Activated CD4-positive, alpha-beta memory T cell treated with anti-CD3 and anti-CD28 coated beads for 36 hours (primary cell): Measurements from ENCODE around the gene PCP2. TPM values are rescaled to one million over a fixed set of nuclear protein-coding genes. Genes with fewer than 3 reads are reported as not detected.

Experiments used
- CTCF ChIA-PET: fragments of 350-600 bp; sonication (Branson Sonifier 250); formaldehyde crosslinking; loops from one replicate; lab custom pipeline; 2021; ENCODE audit warnings: antibody characterized with exemption, inconsistent platforms; lab: Charles Lee
- POLR2A ChIA-PET: fragments of 350-600 bp; sonication (Branson Sonifier 250); formaldehyde crosslinking; loops from one replicate; lab custom pipeline; 2021; ENCODE audit warnings: antibody characterized with exemption; lab: Charles Lee
- DNase-seq: peaks from one replicate; pipeline ENCODE4 v3.0.0-alpha.2; 2020
- H3K27ac Mint-ChIP-seq: one replicate; pipeline ENCODE4 v1.8.0; 2021; ENCODE audit warnings: mixed read lengths
- H3K27me3 Mint-ChIP-seq: one replicate; pipeline ENCODE4 v1.8.0; 2021; ENCODE audit warnings: mixed read lengths
- H3K36me3 Mint-ChIP-seq: one replicate; pipeline ENCODE4 v1.8.0; 2021; ENCODE audit warnings: mixed read lengths
- H3K4me1 Mint-ChIP-seq: one replicate; pipeline ENCODE4 v1.8.0; 2021; ENCODE audit warnings: low read depth, mixed read lengths
- H3K4me3 Mint-ChIP-seq: one replicate; pipeline ENCODE4 v1.8.0; 2021; ENCODE audit warnings: mild to moderate bottlenecking, mixed read lengths
- H3K9me3 Mint-ChIP-seq: one replicate; pipeline ENCODE4 v1.8.0; 2021; ENCODE audit warnings: mixed read lengths
- intact Hi-C: fragments of 100-400 bp; cut with micrococcal nuclease; formaldehyde crosslinking; loops from one replicate; pipeline ENCODE4 v1.15.1; 2023
- total RNA-seq, 2 experiments: library from RNA; stranded (reverse); gene quantifications; one replicate each; pipeline ENCODE4 v1.2.3, GENCODE V29; 2021

The PCP2 gene
- total RNA-seq, 2 experiments from 2014 or later, result 0.41 to 0.62 TPM

GRCh38 chr19:7674010-7675005 is 40.8 kb upstream of the PCP2 start:
- no peak overlapping the region for H3K4me3 Mint-ChIP-seq
- intact Hi-C loops, result loop anchor here (10.0 kb wide), 1 partner anchor 290 kb away; no protein-coding TSS in a partner anchor
- ChIA-PET CTCF (interaction anchor here (0.8 to 1.2 kb wide), 2 partner anchors 106 to 125 kb away, joined by 3 to 4 read pairs; no protein-coding TSS in a partner anchor), POLR2A (no interaction called here)
- peaks cover 2% of the 10 kb centered on the region for H3K9me3 Mint-ChIP-seq
- H3K36me3 Mint-ChIP-seq, result no peaks in the 10 kb centered on the region
- H3K27me3 Mint-ChIP-seq, result peaks cover 46% of the 10 kb centered on the region
- peaks cover 41% of the 10 kb centered on the region for H3K4me1 Mint-ChIP-seq
- DNase-seq, result peak; percentile 46
- no peak overlapping the region for H3K27ac Mint-ChIP-seq

DNA sequence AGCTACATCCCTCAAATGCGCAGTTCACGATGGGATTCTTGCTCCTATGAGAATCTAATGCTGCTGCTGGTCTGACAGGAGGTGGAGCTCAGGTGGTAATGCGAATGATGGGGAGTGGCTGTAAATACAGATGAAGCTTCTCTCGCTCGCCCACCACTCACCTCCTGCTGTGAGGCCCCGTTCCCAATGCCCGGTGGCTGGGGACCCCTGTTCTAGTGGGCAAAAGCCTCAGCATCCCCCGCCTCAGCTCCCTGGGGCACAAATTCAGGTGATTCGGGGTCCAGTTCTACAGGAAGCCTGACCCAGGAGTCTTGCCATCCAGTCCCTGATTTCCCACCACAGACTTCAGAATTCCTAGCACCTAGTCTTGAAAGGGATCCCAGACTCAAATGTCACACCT is 39.0 kb upstream of the PCP2 start:
- peaks cover 2% of the 10 kb centered on the region for H3K9me3 Mint-ChIP-seq
- no peak overlapping the region for H3K27ac Mint-ChIP-seq
- intact Hi-C loops, result loop anchor here (10.0 kb wide), 1 partner anchor 288 kb away; no protein-coding TSS in a partner anchor
- POLR2A ChIA-PET, result no interaction called here
- DNase-seq, result no peak
- H3K4me3 Mint-ChIP-seq, result no peak overlapping the region
- peaks cover 30% of the 10 kb centered on the region for H3K4me1 Mint-ChIP-seq
- H3K27me3 Mint-ChIP-seq, result peaks cover 37% of the 10 kb centered on the region
- no peaks in the 10 kb centered on the region for H3K36me3 Mint-ChIP-seq
- CTCF ChIA-PET, result interaction anchor here (0.6 to 1.2 kb wide), 3 partner anchors 8 to 235 kb away, joined by 3 to 10 read pairs (median 3); partner anchors contain the start of gene TRAPPC5

DNA sequence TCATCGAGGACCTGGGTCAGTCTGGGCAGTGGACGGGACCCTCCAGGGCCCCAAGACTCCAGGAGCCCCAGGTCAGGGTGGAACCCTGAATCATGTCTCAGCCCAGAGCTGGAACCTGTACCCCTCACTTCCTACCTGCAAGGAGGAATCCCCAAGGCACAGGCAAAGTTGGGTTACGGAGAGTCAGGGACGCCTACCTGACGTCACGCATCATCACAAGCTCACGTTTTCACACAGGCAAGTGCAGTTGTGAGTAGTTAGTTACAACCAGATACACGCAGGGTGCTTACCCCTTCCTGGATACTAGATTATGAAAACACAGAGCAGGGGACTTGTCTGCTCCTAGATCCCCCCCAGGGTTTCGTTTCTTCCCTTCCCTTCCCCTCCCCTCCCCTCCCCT is 37.3 kb upstream of the PCP2 start:
- H3K36me3 Mint-ChIP-seq, result no peaks in the 10 kb centered on the region
- no peak overlapping the region for H3K27ac Mint-ChIP-seq
- DNase-seq, result no peak
- peaks cover 30% of the 10 kb centered on the region for H3K27me3 Mint-ChIP-seq
- ChIA-PET POLR2A (no interaction called here), CTCF (interaction anchor here (0.6 kb wide), 1 partner anchor 9 kb away, joined by 3 read pairs; no protein-coding TSS in a partner anchor)
- H3K4me3 Mint-ChIP-seq, result no peak overlapping the region
- peaks cover 2% of the 10 kb centered on the region for H3K9me3 Mint-ChIP-seq
- H3K4me1 Mint-ChIP-seq, result peaks cover 17% of the 10 kb centered on the region
- intact Hi-C loops, result loop anchor here (10.0 kb wide), 1 partner anchor 286 kb away; no protein-coding TSS in a partner anchor

DNA sequence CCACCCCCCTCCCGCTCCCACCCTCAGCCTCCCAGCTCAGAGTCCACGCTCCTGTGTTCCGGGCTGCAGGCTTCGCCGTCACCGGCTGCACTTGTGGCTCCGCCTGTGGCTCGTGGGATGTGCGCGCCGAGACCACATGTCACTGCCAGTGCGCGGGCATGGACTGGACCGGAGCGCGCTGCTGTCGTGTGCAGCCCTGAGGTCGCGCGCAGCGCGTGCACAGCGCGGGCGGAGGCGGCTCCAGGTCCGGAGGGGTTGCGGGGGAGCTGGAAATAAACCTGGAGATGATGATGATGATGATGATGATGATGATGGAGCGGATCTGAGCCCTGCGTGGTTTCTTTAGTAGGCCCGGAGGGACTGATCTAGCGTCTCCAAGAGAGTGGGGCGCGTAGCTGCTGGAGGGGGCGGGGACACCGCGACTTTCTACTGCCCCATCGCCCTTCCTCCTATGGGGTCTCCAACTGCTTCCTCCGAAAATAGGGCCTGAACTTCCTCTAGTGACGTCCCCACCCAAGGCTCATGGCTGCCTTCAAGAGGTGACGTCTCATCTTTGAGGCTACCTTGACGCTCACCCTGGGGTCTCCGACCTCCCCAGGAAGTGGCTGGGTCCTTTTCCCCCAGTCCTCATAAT is 36.7 kb upstream of the PCP2 start:
- H3K4me3 Mint-ChIP-seq, result peak overlapping the region; percentile 43
- intact Hi-C loops, result loop anchor here (10.0 kb wide), 1 partner anchor 285 kb away; no protein-coding TSS in a partner anchor
- POLR2A ChIA-PET, result no interaction called here
- H3K36me3 Mint-ChIP-seq, result no peaks in the 10 kb centered on the region
- CTCF ChIA-PET, result interaction anchor here (0.6 to 2.8 kb wide), 3 partner anchors 9 to 140 kb away, joined by 3 to 14 read pairs (median 3); partner anchors contain the start of gene TRAPPC5
- peaks cover 29% of the 10 kb centered on the region for H3K27me3 Mint-ChIP-seq
- DNase-seq, result peak; percentile 46
- peaks cover 16% of the 10 kb centered on the region for H3K4me1 Mint-ChIP-seq
- H3K9me3 Mint-ChIP-seq, result peaks cover 2% of the 10 kb centered on the region
- H3K27ac Mint-ChIP-seq, result no peak overlapping the region

GRCh38 chr19:7669641-7670040 is 36.1 kb upstream of the PCP2 start:
- no peak overlapping the region for H3K4me3 Mint-ChIP-seq
- ChIA-PET POLR2A (no interaction called here), CTCF (interaction anchor here (0.8 to 2.8 kb wide), 4 partner anchors 12 to 139 kb away, joined by 3 to 14 read pairs (median 6); partner anchors contain the start of gene TRAPPC5)
- DNase-seq, result no peak
- H3K27me3 Mint-ChIP-seq, result peaks cover 29% of the 10 kb centered on the region
- no peaks in the 10 kb centered on the region for H3K36me3 Mint-ChIP-seq
- peaks cover 16% of the 10 kb centered on the region for H3K4me1 Mint-ChIP-seq
- intact Hi-C loops, result loop anchor here (10.0 kb wide), 1 partner anchor 285 kb away; no protein-coding TSS in a partner anchor
- H3K9me3 Mint-ChIP-seq, result peaks cover 2% of the 10 kb centered on the region
- H3K27ac Mint-ChIP-seq, result no peak overlapping the region

- ChIA-PET POLR2A (no interaction called here), CTCF (interaction anchor here (0.8 to 2.8 kb wide), 4 partner anchors 12 to 138 kb away, joined by 3 to 14 read pairs (median 6); partner anchors contain the start of gene TRAPPC5)
- Mint-ChIP-seq H3K4me1 (peaks cover 12% of the 10 kb centered on the region), H3K27me3 (peaks cover 22% of the 10 kb centered on the region), H3K27ac (no peak within 1 kb of the TSS), H3K4me3 (no peak within 1 kb of the TSS), H3K9me3 (no peaks in the 10 kb centered on the region), H3K36me3 (no peaks in the 10 kb centered on the region)
- no peak for DNase-seq
- intact Hi-C loops, result no loop called here
Observed at GRCh38 chr19:7668842-7669241, 35.3 kb upstream of the PCP2 start, which contains the start of gene RETN. RETN (plus strand) TSS chr19:7669049; CDS start chr19:7669327, 278 bp downstream.

DNA sequence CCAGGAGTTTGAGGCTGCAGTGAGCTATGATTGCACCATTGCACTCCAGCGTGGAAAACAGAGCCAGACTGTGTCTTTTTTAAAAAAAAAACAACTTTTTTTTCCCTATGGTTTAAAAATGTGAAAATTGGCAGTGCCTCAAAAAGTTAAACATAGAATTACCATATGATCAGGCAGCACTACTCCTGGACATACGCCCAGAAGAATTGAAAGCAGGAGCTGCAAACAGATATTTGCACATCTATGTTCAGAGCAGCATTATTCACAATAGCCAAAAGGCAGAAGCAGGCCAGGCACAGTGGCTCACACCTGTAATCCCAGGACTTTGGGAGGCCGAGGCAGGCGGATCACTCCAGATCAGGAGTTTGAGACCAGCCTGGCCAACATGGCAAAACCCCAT is 31.6 kb upstream of the PCP2 start:
- Mint-ChIP-seq H3K27ac (no peak overlapping the region), H3K4me1 (peaks cover 5% of the 10 kb centered on the region), H3K36me3 (no peaks in the 10 kb centered on the region), H3K9me3 (no peaks in the 10 kb centered on the region), H3K27me3 (peaks cover 10% of the 10 kb centered on the region), H3K4me3 (no peak overlapping the region)
- intact Hi-C loops, result no loop called here
- no peak for DNase-seq
- ChIA-PET POLR2A (no interaction called here), CTCF (interaction anchor here (0.7 to 0.9 kb wide), 2 partner anchors 14 to 52 kb away, joined by 3 to 4 read pairs; no protein-coding TSS in a partner anchor)

- no peaks in the 10 kb centered on the region for H3K4me1 Mint-ChIP-seq
- ChIA-PET POLR2A (no interaction called here), CTCF (interaction anchor here (0.9 kb wide), 1 partner anchor 14 kb away, joined by 3 read pairs; no protein-coding TSS in a partner anchor)
- no peak overlapping the region for H3K27ac Mint-ChIP-seq
- no peak for DNase-seq
- H3K4me3 Mint-ChIP-seq, result no peak overlapping the region
- no peaks in the 10 kb centered on the region for H3K36me3 Mint-ChIP-seq
- intact Hi-C loops, result no loop called here
- H3K27me3 Mint-ChIP-seq, result peaks cover 5% of the 10 kb centered on the region
- no peaks in the 10 kb centered on the region for H3K9me3 Mint-ChIP-seq
Observed at GRCh38 chr19:7663706-7664105, 30.2 kb upstream of the PCP2 start.

DNA sequence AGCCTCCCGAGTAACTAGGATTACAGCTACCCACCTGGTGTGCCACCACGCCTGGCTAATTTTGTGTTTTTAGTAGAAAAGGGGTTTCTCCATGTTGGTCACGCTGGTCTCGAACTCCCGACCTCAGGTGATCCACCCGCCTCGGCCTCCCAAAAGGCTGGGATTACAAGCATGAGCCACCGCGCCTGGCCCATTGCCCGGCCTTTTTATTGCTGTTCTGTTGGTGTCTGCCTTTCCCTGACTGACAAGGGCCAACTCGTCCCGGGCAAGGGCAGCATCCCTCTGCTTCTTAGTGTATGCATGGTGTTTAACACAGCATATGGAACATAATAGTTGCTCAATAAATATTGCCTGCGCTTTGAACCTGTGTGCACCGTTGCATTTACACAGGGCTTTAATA is 29.1 kb upstream of the PCP2 start:
- intact Hi-C loops, result no loop called here
- Mint-ChIP-seq H3K4me1 (peaks cover 8% of the 10 kb centered on the region), H3K4me3 (no peak overlapping the region), H3K9me3 (no peaks in the 10 kb centered on the region), H3K36me3 (no peaks in the 10 kb centered on the region), H3K27me3 (peaks cover 5% of the 10 kb centered on the region), H3K27ac (no peak overlapping the region)
- ChIA-PET POLR2A (no interaction called here), CTCF (interaction anchor here (2.4 kb wide), 1 partner anchor 10 kb away, joined by 7 read pairs; no protein-coding TSS in a partner anchor)
- DNase-seq, result no peak

GRCh38 chr19:7661744-7662538 is 28.4 kb upstream of the PCP2 start:
- Mint-ChIP-seq H3K27ac (no peak overlapping the region), H3K4me3 (no peak overlapping the region), H3K4me1 (peaks cover 15% of the 10 kb centered on the region), H3K36me3 (no peaks in the 10 kb centered on the region), H3K9me3 (no peaks in the 10 kb centered on the region), H3K27me3 (peaks cover 4% of the 10 kb centered on the region)
- ChIA-PET CTCF (interaction anchor here (0.7 to 2.4 kb wide), 3 partner anchors 8 to 19 kb away, joined by 3 to 9 read pairs (median 7); partner anchors contain the start of gene TRAPPC5), POLR2A (no interaction called here)
- intact Hi-C loops, result no loop called here
- DNase-seq, result no peak

- peak; percentile 69 for DNase-seq
- Mint-ChIP-seq H3K27me3 (no peaks in the 10 kb centered on the region), H3K9me3 (no peaks in the 10 kb centered on the region), H3K27ac (no peak overlapping the region), H3K36me3 (no peaks in the 10 kb centered on the region), H3K4me3 (peak overlapping the region; percentile 65), H3K4me1 (peaks cover 16% of the 10 kb centered on the region)
- intact Hi-C loops, result no loop called here
- ChIA-PET CTCF (interaction anchor here (0.9 to 2.5 kb wide), 4 partner anchors 9 to 142 kb away, joined by 3 to 11 read pairs (median 6); partner anchors contain the start of gene TRAPPC5), POLR2A (no interaction called here)
Observed at GRCh38 chr19:7658219-7658686, 24.7 kb upstream of the PCP2 start.
